ENCODE data around the gene CCDC142. TPM values are rescaled to one million over a fixed set of nuclear protein-coding genes. Genes with fewer than 3 reads are reported as not detected.

The CCDC142 gene
- total and polyA plus RNA-seq, 4 donors: 9.3 to 23.4 (median 19.7) TPM

DNA sequence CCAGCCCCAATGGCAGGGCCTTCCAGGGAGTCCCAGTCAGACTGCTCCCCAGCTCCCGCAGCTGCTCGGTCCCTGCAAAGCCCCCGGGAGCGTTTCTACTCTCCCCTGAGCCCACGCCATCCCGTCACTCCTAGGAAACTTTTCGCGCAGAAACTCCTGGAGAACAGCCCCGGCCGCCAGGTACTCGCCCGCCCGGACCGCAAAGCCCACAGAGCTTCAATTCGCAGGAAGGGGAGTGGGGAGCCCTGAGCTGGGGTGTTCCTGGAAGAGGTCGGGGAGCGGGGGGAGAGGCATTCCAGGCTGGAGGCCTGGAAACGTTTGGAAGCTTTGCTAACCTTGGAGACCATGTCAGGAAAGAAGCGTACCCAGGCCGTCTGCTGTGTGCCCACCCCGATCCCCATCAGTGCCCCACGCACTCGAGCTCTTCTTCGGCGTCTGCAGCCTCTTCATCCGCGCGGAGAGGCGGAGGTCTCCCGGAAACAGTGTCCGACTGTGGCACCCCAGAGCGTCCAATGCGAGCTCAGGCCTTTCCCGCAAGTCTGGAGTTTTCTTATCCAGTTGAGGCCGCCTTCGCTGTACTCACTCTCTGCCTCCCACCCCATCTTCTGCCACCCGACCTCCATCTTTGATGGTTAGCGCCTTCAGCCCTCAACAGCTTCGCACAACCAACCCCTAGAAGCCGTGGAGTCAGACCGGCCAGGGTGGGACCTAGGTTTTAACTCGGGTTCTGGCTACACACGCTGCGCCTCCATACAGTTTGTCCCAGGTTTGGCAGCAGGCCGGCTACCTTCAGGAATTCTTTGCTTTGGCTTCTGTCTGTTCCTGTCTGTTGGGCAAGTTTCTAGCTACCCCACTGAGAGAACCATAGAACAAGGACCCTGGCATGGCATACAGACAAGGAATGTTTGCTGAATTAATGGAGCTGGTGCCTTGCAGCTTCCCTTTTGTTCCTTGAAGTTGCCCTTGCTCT is 21.0 kb upstream of the CCDC142 start:
- Histone ChIP-seq H3K27me3 (ENCODE audit: control insufficient read depth, insufficient read depth, low read length) (peaks cover 83% of the 10 kb centered on the region), H3K36me3 (ENCODE audit: control insufficient read depth, insufficient read depth, low read length) (peaks cover 15% of the 10 kb centered on the region), H3K27ac (ENCODE audit: low read depth, low read length) (no peak overlapping the region), H3K4me3 (ENCODE audit: low read depth, low read length) (peak overlapping the region; percentile 45), H3K9me3 (ENCODE audit: control insufficient read depth, insufficient read depth, low read length) (no peaks in the 10 kb centered on the region), H3K4me1 (ENCODE audit: control insufficient read depth, insufficient read depth, low read length) (peaks cover 70% of the 10 kb centered on the region)
- no peak for DNase-seq (ENCODE audit: low read depth in 4 of 6, low spot score in 6 of 6)
- WGBS (ENCODE audit: insufficient coverage): 21% methylated on average over 44 of the region's 45 CpGs

DNA sequence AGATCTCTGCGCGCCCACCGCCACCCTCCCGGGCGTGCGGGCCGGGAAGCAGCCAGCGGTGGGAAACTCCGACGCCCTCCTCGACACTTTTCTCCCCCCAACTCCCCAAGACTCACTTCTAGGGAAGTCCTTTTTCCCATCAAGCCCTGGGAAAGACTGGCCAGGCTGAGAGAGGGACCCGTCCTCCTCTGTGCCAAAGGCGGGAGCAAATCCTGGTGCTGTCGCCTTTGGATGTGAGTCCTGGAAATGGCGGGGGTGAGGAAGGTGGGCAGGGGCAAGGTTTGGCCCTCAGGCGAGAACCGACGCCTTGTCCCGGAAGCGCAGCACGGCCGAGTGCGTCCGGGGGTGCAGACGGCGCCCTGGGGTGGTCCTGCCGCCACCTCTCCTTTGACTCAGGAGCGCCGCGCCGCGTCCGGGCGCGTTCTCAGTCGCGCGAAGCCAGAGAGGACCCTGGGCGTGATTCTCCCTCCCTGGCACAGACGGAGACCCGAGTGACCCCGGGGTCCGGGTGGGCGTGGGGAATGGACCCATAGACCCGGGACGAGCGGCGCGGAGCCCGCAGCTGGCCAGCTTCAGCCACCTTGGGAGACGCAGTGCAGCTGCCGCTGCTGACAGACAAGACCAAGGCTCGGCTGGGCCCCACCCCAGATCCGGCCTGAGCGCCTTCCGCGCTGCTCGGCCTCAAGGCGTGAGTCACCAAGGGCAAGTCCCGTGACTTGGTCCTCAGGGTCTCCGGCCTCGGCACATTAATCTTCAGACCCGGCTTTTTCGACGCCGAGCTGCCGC is 20.1 kb upstream of the CCDC142 start:
- peak overlapping the region; percentile 45 for H3K4me3 ChIP-seq (ENCODE audit: low read depth, low read length)
- no peaks in the 10 kb centered on the region for H3K9me3 ChIP-seq (ENCODE audit: control insufficient read depth, insufficient read depth, low read length)
- WGBS (ENCODE audit: insufficient coverage): 2% methylated on average over 67 of the region's 67 CpGs
- no peak for DNase-seq (ENCODE audit: low read depth in 4 of 6, low spot score in 6 of 6)
- H3K4me1 ChIP-seq (ENCODE audit: control insufficient read depth, insufficient read depth, low read length): peaks cover 73% of the 10 kb centered on the region
- peaks cover 87% of the 10 kb centered on the region for H3K27me3 ChIP-seq (ENCODE audit: control insufficient read depth, insufficient read depth, low read length)
- H3K36me3 ChIP-seq (ENCODE audit: control insufficient read depth, insufficient read depth, low read length): peaks cover 15% of the 10 kb centered on the region
- H3K27ac ChIP-seq (ENCODE audit: low read depth, low read length): no peak overlapping the region

GRCh38 chr2:74502147-74502719 is 19.4 kb upstream of the CCDC142 start:
- Histone ChIP-seq H3K27me3 (ENCODE audit: control insufficient read depth, insufficient read depth, low read length) (peaks cover 94% of the 10 kb centered on the region), H3K4me3 (ENCODE audit: low read depth, low read length) (peak overlapping the region; percentile 45), H3K9me3 (ENCODE audit: control insufficient read depth, insufficient read depth, low read length) (no peaks in the 10 kb centered on the region), H3K27ac (ENCODE audit: low read depth, low read length) (no peak overlapping the region), H3K36me3 (ENCODE audit: control insufficient read depth, insufficient read depth, low read length) (peaks cover 15% of the 10 kb centered on the region), H3K4me1 (ENCODE audit: control insufficient read depth, insufficient read depth, low read length) (peaks cover 76% of the 10 kb centered on the region)
- 9% methylated on average over 16 of the region's 32 CpGs for WGBS (ENCODE audit: insufficient coverage)
- DNase-seq (ENCODE audit: low read depth in 4 of 6, low spot score in 6 of 6): no peak

DNA sequence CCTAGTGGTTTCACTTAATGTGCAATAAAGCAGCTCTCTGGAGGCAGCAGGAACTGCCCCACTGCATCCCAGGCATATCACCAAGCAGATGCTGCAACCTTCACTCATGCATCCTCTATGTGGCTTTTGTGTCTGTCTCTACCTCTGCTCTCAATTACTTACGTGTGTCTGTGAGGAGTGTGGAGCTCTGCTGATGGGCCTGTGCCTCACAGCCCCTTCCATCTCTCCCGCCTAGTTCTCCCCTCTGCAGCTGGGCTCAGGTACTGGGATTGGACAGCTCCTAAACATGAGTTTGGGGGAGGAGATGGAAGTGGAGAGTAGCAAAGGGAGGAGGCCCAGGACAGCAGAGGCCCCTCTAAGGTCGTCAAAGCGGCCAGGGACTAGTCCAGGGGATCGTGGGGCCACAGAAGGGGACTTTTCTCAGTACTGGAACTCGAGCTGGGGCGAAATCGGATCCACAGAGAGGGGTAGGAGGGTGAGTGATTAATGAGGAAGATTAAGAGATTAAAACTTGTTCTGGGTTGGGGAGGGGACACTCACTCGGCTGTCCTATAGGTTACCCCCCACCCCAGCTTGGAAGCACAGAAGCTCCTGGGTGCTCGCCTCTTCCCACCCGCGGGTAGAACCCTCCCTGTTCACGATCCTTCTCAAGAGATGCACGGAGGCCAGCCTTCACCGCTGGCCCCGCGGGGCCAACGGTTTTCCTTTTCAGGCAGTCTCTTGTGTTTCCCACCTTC is 18.7 kb upstream of the CCDC142 start:
- H3K27me3 ChIP-seq (ENCODE audit: control insufficient read depth, insufficient read depth, low read length): peaks cover 98% of the 10 kb centered on the region
- WGBS (ENCODE audit: insufficient coverage): 29% methylated on average over 14 of the region's 18 CpGs
- no peaks in the 10 kb centered on the region for H3K9me3 ChIP-seq (ENCODE audit: control insufficient read depth, insufficient read depth, low read length)
- peak overlapping the region; percentile 45 for H3K4me3 ChIP-seq (ENCODE audit: low read depth, low read length)
- no peak for DNase-seq (ENCODE audit: low read depth in 4 of 6, low spot score in 6 of 6)
- H3K36me3 ChIP-seq (ENCODE audit: control insufficient read depth, insufficient read depth, low read length): peaks cover 15% of the 10 kb centered on the region
- H3K4me1 ChIP-seq (ENCODE audit: control insufficient read depth, insufficient read depth, low read length): peaks cover 70% of the 10 kb centered on the region
- no peak overlapping the region for H3K27ac ChIP-seq (ENCODE audit: low read depth, low read length)

DNA sequence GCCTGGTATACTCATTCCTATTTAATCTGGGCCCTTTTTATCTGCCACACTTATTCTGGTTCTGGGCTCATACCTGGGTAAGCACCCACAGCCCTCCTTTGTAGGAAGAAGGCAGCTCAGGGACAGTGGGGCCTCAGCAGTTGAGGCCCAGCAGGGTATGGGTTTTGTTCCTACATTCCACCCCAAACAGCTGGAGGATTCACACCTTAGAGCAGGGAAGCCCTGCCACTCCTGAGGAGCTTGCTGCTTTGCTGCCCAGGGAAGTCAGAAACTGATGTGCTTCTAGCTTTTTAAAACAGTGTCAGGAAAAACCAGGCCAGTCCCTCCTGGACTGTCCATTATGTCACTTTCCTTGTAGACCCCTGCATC is 17.8 kb upstream of the CCDC142 start:
- Histone ChIP-seq H3K36me3 (ENCODE audit: control insufficient read depth, insufficient read depth, low read length) (peaks cover 9% of the 10 kb centered on the region), H3K27ac (ENCODE audit: low read depth, low read length) (no peak overlapping the region), H3K4me3 (ENCODE audit: low read depth, low read length) (no peak overlapping the region), H3K4me1 (ENCODE audit: control insufficient read depth, insufficient read depth, low read length) (peaks cover 61% of the 10 kb centered on the region), H3K9me3 (ENCODE audit: control insufficient read depth, insufficient read depth, low read length) (no peaks in the 10 kb centered on the region), H3K27me3 (ENCODE audit: control insufficient read depth, insufficient read depth, low read length) (peaks cover 94% of the 10 kb centered on the region)
- DNase-seq (ENCODE audit: low read depth in 4 of 6, low spot score in 6 of 6): no peak

GRCh38 chr2:74499940-74500577 is 17.3 kb upstream of the CCDC142 start:
- Histone ChIP-seq H3K27me3 (ENCODE audit: control insufficient read depth, insufficient read depth, low read length) (peaks cover 89% of the 10 kb centered on the region), H3K27ac (ENCODE audit: low read depth, low read length) (no peak overlapping the region), H3K36me3 (ENCODE audit: control insufficient read depth, insufficient read depth, low read length) (peaks cover 4% of the 10 kb centered on the region), H3K9me3 (ENCODE audit: control insufficient read depth, insufficient read depth, low read length) (no peaks in the 10 kb centered on the region), H3K4me1 (ENCODE audit: control insufficient read depth, insufficient read depth, low read length) (peaks cover 56% of the 10 kb centered on the region), H3K4me3 (ENCODE audit: low read depth, low read length) (no peak overlapping the region)
- 14% methylated on average over 13 of the region's 15 CpGs for WGBS (ENCODE audit: insufficient coverage)
- no peak for DNase-seq (ENCODE audit: low read depth in 4 of 6, low spot score in 6 of 6)

- Histone ChIP-seq H3K36me3 (ENCODE audit: control insufficient read depth, insufficient read depth, low read length) (peaks cover 7% of the 10 kb centered on the region), H3K9me3 (ENCODE audit: control insufficient read depth, insufficient read depth, low read length) (no peaks in the 10 kb centered on the region), H3K4me1 (ENCODE audit: control insufficient read depth, insufficient read depth, low read length) (peaks cover 55% of the 10 kb centered on the region), H3K4me3 (ENCODE audit: low read depth, low read length) (no peak within 1 kb of the TSS), H3K27me3 (ENCODE audit: control insufficient read depth, insufficient read depth, low read length) (peaks cover 82% of the 10 kb centered on the region), H3K27ac (ENCODE audit: low read depth, low read length) (no peak within 1 kb of the TSS)
- no peak for DNase-seq (ENCODE audit: low read depth in 4 of 6, low spot score in 6 of 6)
- WGBS (ENCODE audit: insufficient coverage): under 1% methylated on average over 62 of the region's 65 CpGs
Measured at GRCh38 chr2:74499267-74499939, 16.6 kb upstream of the CCDC142 start, which contains the start of gene LBX2. TSS of gene LBX2 (minus strand) at chr2:74499603. CDS start at chr2:74499537, 66 bp downstream.

DNA sequence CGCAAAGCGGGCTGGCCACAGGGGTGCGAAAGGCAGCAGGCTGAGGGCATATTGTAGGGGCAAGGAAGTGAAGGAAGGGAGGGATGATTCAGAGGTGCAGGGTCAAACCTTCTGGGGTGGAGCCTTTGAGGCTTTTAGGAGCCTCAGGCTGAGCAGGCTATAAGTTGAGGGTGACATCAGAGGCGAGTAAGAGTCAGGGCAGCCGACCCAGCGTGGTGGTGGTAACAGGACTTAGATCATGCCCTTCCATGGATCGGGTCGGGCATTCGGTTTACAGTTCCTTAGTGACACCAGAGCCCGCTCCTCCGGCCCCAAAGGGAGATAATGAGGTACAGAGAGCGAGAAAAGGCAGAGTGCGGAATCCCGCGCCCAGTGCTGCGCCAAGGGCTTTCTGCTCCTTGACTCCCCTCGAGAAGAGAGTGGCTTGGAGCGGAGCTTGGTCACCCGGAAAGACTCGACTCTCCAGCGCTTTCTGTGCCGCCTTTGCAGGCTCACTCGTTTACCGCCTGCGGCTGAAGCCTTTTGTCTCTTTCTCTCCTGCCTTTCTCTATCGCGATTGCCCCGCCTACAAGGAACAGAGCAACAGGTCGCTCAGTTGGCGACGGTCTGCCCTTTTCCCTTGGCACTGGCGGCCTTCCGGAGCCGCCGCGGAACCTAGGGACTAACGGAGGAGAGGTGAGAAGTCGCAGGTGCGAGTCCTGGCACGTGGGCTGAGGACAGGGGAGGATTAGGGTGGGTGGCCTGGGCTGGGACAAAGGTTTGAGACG is 15.9 kb upstream of the CCDC142 start:
- no peak overlapping the region for H3K4me3 ChIP-seq (ENCODE audit: low read depth, low read length)
- H3K36me3 ChIP-seq (ENCODE audit: control insufficient read depth, insufficient read depth, low read length): peaks cover 10% of the 10 kb centered on the region
- under 1% methylated on average over 41 of the region's 41 CpGs for WGBS (ENCODE audit: insufficient coverage)
- H3K9me3 ChIP-seq (ENCODE audit: control insufficient read depth, insufficient read depth, low read length): no peaks in the 10 kb centered on the region
- DNase-seq (ENCODE audit: low read depth in 4 of 6, low spot score in 6 of 6): no peak
- H3K4me1 ChIP-seq (ENCODE audit: control insufficient read depth, insufficient read depth, low read length): peaks cover 49% of the 10 kb centered on the region
- no peak overlapping the region for H3K27ac ChIP-seq (ENCODE audit: low read depth, low read length)
- peaks cover 75% of the 10 kb centered on the region for H3K27me3 ChIP-seq (ENCODE audit: control insufficient read depth, insufficient read depth, low read length)

Measured in spinal cord (tissue), 10 donors.